DOHH2 (cell line): ENCODE measurements around the gene PLEKHJ1.

Source experiments
- H3F3A ChIP-seq: fragments of 200-600 bp; sonication (generic), shearing (Covaris generic); 2 replicates; pipeline ENCODE4 v1.6.0; 2016; ENCODE audit warnings: antibody characterized with exemption, mild to moderate bottlenecking; ENCODE audit not compliant: control insufficient read depth, insufficient read depth
- H3K27ac ChIP-seq: fragments of 200-600 bp; sonication (generic); 2 replicates; pipeline ENCODE4 v1.5.1; 2014; ENCODE audit warnings: low read depth, mild to moderate bottlenecking, low read length, moderate library complexity
- H3K27me3 ChIP-seq: fragments of 200-600 bp; sonication (generic); 2 replicates; pipeline ENCODE4 v1.6.1; 2014; ENCODE audit warnings: mild to moderate bottlenecking, low read length, mixed read lengths; ENCODE audit not compliant: control insufficient read depth
- H3K36me3 ChIP-seq: fragments of 200-600 bp; sonication (generic); 2 replicates; pipeline ENCODE4 v1.6.1; 2014; ENCODE audit warnings: mild to moderate bottlenecking, low read length, moderate library complexity, mixed read lengths; ENCODE audit not compliant: control insufficient read depth
- H3K4me1 ChIP-seq: fragments of 200-600 bp; sonication (generic); 2 replicates; pipeline ENCODE4 v1.6.1; 2014; ENCODE audit warnings: mild to moderate bottlenecking, low read length, mixed read lengths; ENCODE audit not compliant: control insufficient read depth
- H3K4me2 ChIP-seq: fragments of 200-600 bp; sonication (generic); 2 replicates; pipeline ENCODE4 v1.6.0; 2014; ENCODE audit warnings: mild to moderate bottlenecking, low read length, moderate library complexity
- H3K4me3 ChIP-seq: fragments of 200-600 bp; sonication (generic); 2 replicates; pipeline ENCODE4 v1.5.1; 2014; ENCODE audit warnings: mild to moderate bottlenecking, low read length, mixed read lengths
- H3K79me2 ChIP-seq: fragments of 200-600 bp; sonication (generic); 2 replicates; pipeline ENCODE4 v1.6.1; 2014; ENCODE audit warnings: mild to moderate bottlenecking, low read length, mixed read lengths; ENCODE audit not compliant: control insufficient read depth
- H3K9me2 ChIP-seq: fragments of 200-600 bp; sonication (generic); replicated peaks from 2 replicates; pipeline ENCODE4 v1.6.1; 2014; ENCODE audit warnings: mild to moderate bottlenecking, low read length, mixed read lengths; ENCODE audit not compliant: control insufficient read depth
- H3K9me3 ChIP-seq: fragments of 200-600 bp; sonication (generic); 2 replicates; pipeline ENCODE4 v1.6.1; 2014; ENCODE audit warnings: antibody characterized with exemption, low read length, mixed read lengths; ENCODE audit not compliant: control insufficient read depth, insufficient read depth
- H4K20me1 ChIP-seq: fragments of 200-600 bp; sonication (generic); 2 replicates; pipeline ENCODE4 v1.6.0; 2014; ENCODE audit warnings: low read depth, mild to moderate bottlenecking, antibody characterized with exemption, low read length, moderate library complexity; ENCODE audit not compliant: control insufficient read depth, insufficient read depth
- CTCF ChIP-seq: fragments of 200-600 bp; sonication (generic); IDR thresholded peaks from one replicate; pipeline ENCODE4 v1.5.1; 2014; ENCODE audit warnings: antibody characterized with exemption, mild to moderate bottlenecking, low read depth, low read length; ENCODE audit not compliant: poor library complexity, severe bottlenecking
- EZH2phosphoT487 ChIP-seq: fragments of 200-600 bp; sonication (generic); IDR thresholded peaks from 2 replicates; pipeline ENCODE4 v1.6.1; 2017; ENCODE audit warnings: borderline replicate concordance, mild to moderate bottlenecking, antibody characterized with exemption, low read length, moderate library complexity, mixed read lengths

Gene PLEKHJ1

GRCh38 chr19:2273356-2274184 is 37.4 kb upstream of the PLEKHJ1 start:
- Histone ChIP-seq H3K36me3 (peaks cover 57% of the 10 kb centered on the region), H3K9me2 (no peaks in the 10 kb centered on the region), H3K9me3 (no peaks in the 10 kb centered on the region), H3K79me2 (peaks cover 58% of the 10 kb centered on the region), H3K4me2 (peak overlapping the region; percentile 99), H3K4me1 (peaks cover 25% of the 10 kb centered on the region), H3K4me3 (peak overlapping the region; percentile 86), H3K27ac (peak overlapping the region; percentile 85), H3F3A (peaks cover 37% of the 10 kb centered on the region), H4K20me1 (peaks cover 24% of the 10 kb centered on the region), H3K27me3 (no peaks in the 10 kb centered on the region)
- TF ChIP-seq CTCF (peak; percentile 97), EZH2phosphoT487 (no peak)

GRCh38 chr19:2271234-2272103 is 35.3 kb upstream of the PLEKHJ1 start:
- peaks cover 57% of the 10 kb centered on the region for H3K36me3 ChIP-seq
- H3K27ac ChIP-seq: peak overlapping the region; percentile 85
- H3F3A ChIP-seq: peaks cover 37% of the 10 kb centered on the region
- H3K9me2 ChIP-seq: no peaks in the 10 kb centered on the region
- H3K9me3 ChIP-seq: no peaks in the 10 kb centered on the region
- peaks cover 46% of the 10 kb centered on the region for H3K4me1 ChIP-seq
- H3K4me2 ChIP-seq: peak overlapping the region; percentile 99
- no peaks in the 10 kb centered on the region for H3K27me3 ChIP-seq
- peak overlapping the region; percentile 86 for H3K4me3 ChIP-seq
- H3K79me2 ChIP-seq: peaks cover 65% of the 10 kb centered on the region
- no peak for TF ChIP-seq EZH2phosphoT487
- TF ChIP-seq CTCF: no peak
- H4K20me1 ChIP-seq: peaks cover 24% of the 10 kb centered on the region

GRCh38 chr19:2270423-2271233 is 34.5 kb upstream of the PLEKHJ1 start:
- Histone ChIP-seq H3K27ac (peak overlapping the region; percentile 85), H3K9me3 (no peaks in the 10 kb centered on the region), H3K79me2 (peaks cover 70% of the 10 kb centered on the region), H3K4me2 (peak overlapping the region; percentile 99), H3K4me3 (peak overlapping the region; percentile 86), H3K4me1 (peaks cover 55% of the 10 kb centered on the region), H3K9me2 (no peaks in the 10 kb centered on the region), H3K36me3 (peaks cover 57% of the 10 kb centered on the region), H3F3A (peaks cover 37% of the 10 kb centered on the region), H3K27me3 (no peaks in the 10 kb centered on the region), H4K20me1 (peaks cover 24% of the 10 kb centered on the region)
- TF ChIP-seq EZH2phosphoT487 (no peak), CTCF (no peak)
